Upper lobe of right lung (tissue), 1 donor: Measurements from ENCODE around the gene DGKZ. TPM values are rescaled to one million over a fixed set of nuclear protein-coding genes. Genes with fewer than 3 reads are reported as not detected.

Experiments used
- ATAC-seq: fragments of 200-7000 bp; cut with Tn5 transposase; one replicate; pipeline ENCODE4 v1.9.1; 2020; ENCODE audit warnings: mild to moderate bottlenecking, moderate library complexity
- DNase-seq: peaks from one replicate; pipeline ENCODE4 v3.0.0-alpha.2; 2020
- H3K27ac ChIP-seq: fragments of 200-600 bp; one replicate; pipeline ENCODE4 v1.8.0; 2022
- H3K27me3 ChIP-seq: fragments of 200-600 bp; one replicate; pipeline ENCODE4 v1.8.0; 2022; ENCODE audit warnings: mild to moderate bottlenecking
- H3K36me3 ChIP-seq: fragments of 200-600 bp; one replicate; pipeline ENCODE4 v1.8.0; 2022
- H3K4me1 ChIP-seq: fragments of 200-600 bp; one replicate; pipeline ENCODE4 v1.8.0; 2022
- H3K4me3 ChIP-seq: fragments of 200-600 bp; one replicate; pipeline ENCODE4 v1.8.0; 2022; ENCODE audit warnings: mild to moderate bottlenecking
- H3K9me3 ChIP-seq: fragments of 200-600 bp; one replicate; pipeline ENCODE4 v1.8.0; 2022
- intact Hi-C: fragments of 100-400 bp; cut with DNase I; formaldehyde crosslinking; loops from one replicate; pipeline ENCODE4 v1.11.0; 2022
- total RNA-seq: library from RNA; stranded (reverse); fragmentation: NEBNext Ultra II Directional; extraction: Animal tissue kit (Norgen Biotek cat#: 25700); gene quantifications from one replicate; pipeline ENCODE4 v1.2.1, GENCODE V29; 2021
- TF ChIP-seq, protein P1 (sequence below): fragments of 200-600 bp; IDR thresholded peaks from one replicate; pipeline ENCODE4 v1.8.0; 2022; ENCODE audit warnings: antibody characterized with exemption
- donor health status: DM: no; HTN: yes; CAD: no; lungs with severe emphysema.

DGKZ gene
- total RNA-seq, 1 donor from 2014 or later: 50.4 TPM

- H3K36me3 ChIP-seq: peaks cover 51% of the 10 kb centered on the region
- no peaks in the 10 kb centered on the region for H3K27me3 ChIP-seq
- no peaks in the 10 kb centered on the region for H3K9me3 ChIP-seq
- intact Hi-C loops: no loop called here
- DNase-seq (no peak), ATAC-seq (no peak)
- no peak overlapping the region for H3K4me3 ChIP-seq
- TF ChIP-seq, protein P1, sequence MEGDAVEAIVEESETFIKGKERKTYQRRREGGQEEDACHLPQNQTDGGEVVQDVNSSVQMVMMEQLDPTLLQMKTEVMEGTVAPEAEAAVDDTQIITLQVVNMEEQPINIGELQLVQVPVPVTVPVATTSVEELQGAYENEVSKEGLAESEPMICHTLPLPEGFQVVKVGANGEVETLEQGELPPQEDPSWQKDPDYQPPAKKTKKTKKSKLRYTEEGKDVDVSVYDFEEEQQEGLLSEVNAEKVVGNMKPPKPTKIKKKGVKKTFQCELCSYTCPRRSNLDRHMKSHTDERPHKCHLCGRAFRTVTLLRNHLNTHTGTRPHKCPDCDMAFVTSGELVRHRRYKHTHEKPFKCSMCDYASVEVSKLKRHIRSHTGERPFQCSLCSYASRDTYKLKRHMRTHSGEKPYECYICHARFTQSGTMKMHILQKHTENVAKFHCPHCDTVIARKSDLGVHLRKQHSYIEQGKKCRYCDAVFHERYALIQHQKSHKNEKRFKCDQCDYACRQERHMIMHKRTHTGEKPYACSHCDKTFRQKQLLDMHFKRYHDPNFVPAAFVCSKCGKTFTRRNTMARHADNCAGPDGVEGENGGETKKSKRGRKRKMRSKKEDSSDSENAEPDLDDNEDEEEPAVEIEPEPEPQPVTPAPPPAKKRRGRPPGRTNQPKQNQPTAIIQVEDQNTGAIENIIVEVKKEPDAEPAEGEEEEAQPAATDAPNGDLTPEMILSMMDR: no peak
- H3K4me1 ChIP-seq: no peaks in the 10 kb centered on the region
- H3K27ac ChIP-seq: no peak overlapping the region
These were observed 26.8 kb downstream of the DGKZ start for GRCh38 chr11:46373787-46374740.

GRCh38 chr11:46374815-46375214, 27.6 kb downstream of the DGKZ start:
- TF ChIP-seq, protein P1: no peak
- intact Hi-C loops: no loop called here
- no peaks in the 10 kb centered on the region for H3K9me3 ChIP-seq
- no peak overlapping the region for H3K27ac ChIP-seq
- peaks cover 4% of the 10 kb centered on the region for H3K4me1 ChIP-seq
- H3K36me3 ChIP-seq: peaks cover 51% of the 10 kb centered on the region
- no peak overlapping the region for H3K4me3 ChIP-seq
- ATAC-seq: no peak
- DNase-seq: no peak
- no peaks in the 10 kb centered on the region for H3K27me3 ChIP-seq

GRCh38 chr11:46375392-46376101, 28.3 kb downstream of the DGKZ start:
- DNase-seq: no peak
- H3K36me3 ChIP-seq: peaks cover 49% of the 10 kb centered on the region

GRCh38 chr11:46376258-46377050, 29.2 kb downstream of the DGKZ start:
- DNase-seq (no peak), ATAC-seq (no peak)
- Histone ChIP-seq H3K27me3 (no peaks in the 10 kb centered on the region), H3K27ac (no peak overlapping the region), H3K9me3 (no peaks in the 10 kb centered on the region), H3K36me3 (peaks cover 42% of the 10 kb centered on the region), H3K4me1 (peaks cover 11% of the 10 kb centered on the region), H3K4me3 (no peak overlapping the region)
- intact Hi-C loops: no loop called here
- TF ChIP-seq, protein P1: no peak

More at GRCh38 chr11:46375392-46376101, 28.3 kb downstream of the DGKZ start:
- H3K4me1 ChIP-seq: peaks cover 11% of the 10 kb centered on the region
- ATAC-seq: no peak
- intact Hi-C loops: no loop called here
- TF ChIP-seq, protein P1: no peak
- H3K9me3 ChIP-seq: no peaks in the 10 kb centered on the region
- no peak overlapping the region for H3K4me3 ChIP-seq
- H3K27ac ChIP-seq: no peak overlapping the region
- H3K27me3 ChIP-seq: no peaks in the 10 kb centered on the region

GRCh38 chr11:46377290-46377689, 30.0 kb downstream of the DGKZ start:
- H3K36me3 ChIP-seq: peaks cover 34% of the 10 kb centered on the region
- no peak for ATAC-seq
- H3K27ac ChIP-seq: no peak overlapping the region
- TF ChIP-seq, protein P1: no peak
- H3K9me3 ChIP-seq: no peaks in the 10 kb centered on the region
- no peak overlapping the region for H3K4me3 ChIP-seq
- peaks cover 17% of the 10 kb centered on the region for H3K4me1 ChIP-seq
- intact Hi-C loops: no loop called here
- no peak for DNase-seq
- H3K27me3 ChIP-seq: no peaks in the 10 kb centered on the region
